OCI-LY1 (cell line): Measurements from ENCODE around the gene CYBA.
A peak's percentile ranks its signal among the peaks of the same experiment; 100 is the strongest.

Experiments used
- H2AFZ ChIP-seq: fragments of 200-600 bp; sonication (generic), shearing (Covaris generic); 2 replicates; pipeline ENCODE4 v1.6.0; 2014; ENCODE audit warnings: antibody characterized with exemption, mild to moderate bottlenecking, low read length
- H3F3A ChIP-seq: fragments of 200-600 bp; sonication (generic), shearing (Covaris generic); 2 replicates; pipeline ENCODE4 v1.6.0; 2014; ENCODE audit warnings: mild to moderate bottlenecking, antibody characterized with exemption, low read length, moderate library complexity; ENCODE audit not compliant: insufficient read depth
- H3K27ac ChIP-seq: fragments of 200-600 bp; sonication (generic); 2 replicates; pipeline ENCODE4 v1.5.1; 2014; ENCODE audit warnings: low read length, mixed run types, mild to moderate bottlenecking, low read depth; ENCODE audit not compliant: poor library complexity, severe bottlenecking
- H3K27me3 ChIP-seq: fragments of 200-600 bp; sonication (generic); 2 replicates; pipeline ENCODE4 v1.6.0; 2014; ENCODE audit warnings: antibody characterized with exemption, mild to moderate bottlenecking, low read length, moderate library complexity; ENCODE audit not compliant: insufficient read depth
- H3K36me3 ChIP-seq: fragments of 200-600 bp; sonication (generic); 2 replicates; pipeline ENCODE4 v1.6.1; 2014; ENCODE audit warnings: mild to moderate bottlenecking, antibody characterized with exemption, low read length, moderate library complexity, mixed read lengths; ENCODE audit not compliant: insufficient read depth
- H3K4me1 ChIP-seq: fragments of 200-600 bp; sonication (generic); 2 replicates; pipeline ENCODE4 v1.5.1; 2014; ENCODE audit warnings: mild to moderate bottlenecking, low read length, moderate library complexity; ENCODE audit not compliant: insufficient read depth, severe bottlenecking
- H3K4me2 ChIP-seq: fragments of 200-600 bp; sonication (generic), shearing (Covaris generic); 2 replicates; pipeline ENCODE4 v1.6.1; 2014; ENCODE audit warnings: low read length
- H3K4me3 ChIP-seq: fragments of 200-600 bp; sonication (generic); 2 replicates; pipeline ENCODE4 v1.5.1; 2014; ENCODE audit warnings: low read length, low read depth, mild to moderate bottlenecking, mixed read lengths; ENCODE audit not compliant: poor library complexity, severe bottlenecking
- H3K79me2 ChIP-seq: fragments of 200-600 bp; shearing (Covaris generic); 2 replicates; pipeline ENCODE4 v1.6.1; 2016; ENCODE audit warnings: mixed run types, low read length, mixed read lengths; ENCODE audit not compliant: insufficient read depth
- H3K9ac ChIP-seq: fragments of 200-600 bp; sonication (generic), shearing (Covaris generic); 2 replicates; pipeline ENCODE4 v1.6.1; 2014; ENCODE audit warnings: mild to moderate bottlenecking, low read length, mixed read lengths
- H3K9me2 ChIP-seq: fragments of 200-600 bp; sonication (generic), shearing (Covaris generic); 2 replicates; pipeline ENCODE4 v1.6.1; 2014; ENCODE audit warnings: low read depth, mild to moderate bottlenecking, low read length, mixed read lengths
- H3K9me3 ChIP-seq: fragments of 200-600 bp; shearing (Covaris generic); 2 replicates; pipeline ENCODE4 v1.6.1; 2014; ENCODE audit warnings: low read length, mixed read lengths
- H4K20me1 ChIP-seq: fragments of 200-600 bp; sonication (generic), shearing (Covaris generic); 2 replicates; pipeline ENCODE4 v1.6.0; 2016; ENCODE audit warnings: mild to moderate bottlenecking, low read length; ENCODE audit not compliant: insufficient read depth
- CTCF ChIP-seq: fragments of 200-600 bp; sonication (generic), shearing (Covaris generic); IDR thresholded peaks from 2 replicates; pipeline ENCODE4 v1.5.1; 2017; ENCODE audit warnings: mild to moderate bottlenecking, antibody characterized with exemption, low read length, moderate library complexity, mixed read lengths
- EZH2 ChIP-seq: fragments of 200-600 bp; sonication (generic), shearing (Covaris generic); IDR thresholded peaks from 2 replicates; pipeline ENCODE4 v1.8.0; 2017; ENCODE audit warnings: borderline replicate concordance, mixed run types, mild to moderate bottlenecking, antibody characterized with exemption, low read length, moderate library complexity, mixed read lengths

Gene CYBA

DNA sequence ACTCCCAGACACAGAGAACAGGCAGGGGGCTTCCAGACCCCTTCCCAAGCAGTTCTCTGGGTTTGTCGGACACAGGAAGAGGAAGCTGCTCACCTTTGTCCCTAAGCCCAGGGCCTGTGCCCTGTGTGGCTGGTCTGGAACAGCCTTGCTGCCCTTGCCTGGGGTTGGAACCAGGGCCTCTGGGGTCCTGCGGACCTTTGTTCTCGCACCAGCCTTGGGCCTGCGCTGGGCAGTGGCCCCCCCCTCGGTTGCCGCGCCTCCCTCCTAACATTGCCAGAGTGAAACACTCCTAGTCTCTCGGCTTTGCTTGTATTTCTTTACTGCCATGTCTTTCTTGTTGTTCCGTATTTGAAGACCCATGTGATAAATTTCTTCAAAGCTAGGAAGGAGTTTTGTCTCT is 21.0 kb downstream of the CYBA start:
- no peaks in the 10 kb centered on the region for H3F3A ChIP-seq
- no peaks in the 10 kb centered on the region for H4K20me1 ChIP-seq
- no peak overlapping the region for H3K27ac ChIP-seq
- TF ChIP-seq EZH2, result no peak
- no peak for TF ChIP-seq CTCF
- no peak overlapping the region for H3K4me3 ChIP-seq
- H3K9me2 ChIP-seq, result no peaks in the 10 kb centered on the region
- no peaks in the 10 kb centered on the region for H3K9me3 ChIP-seq
- no peaks in the 10 kb centered on the region for H3K27me3 ChIP-seq
- H3K9ac ChIP-seq, result no peak overlapping the region
- H2AFZ ChIP-seq, result no peak overlapping the region
- H3K36me3 ChIP-seq, result peaks cover 64% of the 10 kb centered on the region
- H3K4me1 ChIP-seq, result peaks cover 15% of the 10 kb centered on the region
- H3K79me2 ChIP-seq, result no peaks in the 10 kb centered on the region
- H3K4me2 ChIP-seq, result no peak overlapping the region

DNA sequence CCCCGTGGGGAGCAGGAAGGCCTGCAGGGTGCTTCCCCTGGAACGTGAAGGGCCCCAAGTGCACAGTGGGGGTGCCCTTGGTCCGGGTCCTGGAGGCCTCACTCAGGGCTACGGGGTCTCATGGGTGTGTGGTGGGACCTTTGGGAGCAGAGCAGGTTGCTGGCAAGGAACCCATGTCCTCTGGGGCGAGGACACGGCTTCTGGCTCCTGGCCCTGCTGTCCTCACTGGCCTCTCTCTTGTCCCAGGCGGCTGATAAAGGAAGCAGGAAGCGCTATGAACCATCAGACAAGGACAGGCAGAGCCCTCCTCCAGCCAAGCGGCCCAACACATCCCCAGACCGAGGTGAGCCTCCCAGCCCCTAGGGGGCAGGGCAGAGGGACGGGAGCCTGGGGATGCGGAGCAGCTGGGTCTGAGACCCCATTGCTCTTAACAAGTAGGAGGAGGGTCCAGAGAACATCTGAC is 22.3 kb downstream of the CYBA start:
- no peaks in the 10 kb centered on the region for H3K9me3 ChIP-seq
- H3K4me2 ChIP-seq, result no peak overlapping the region
- no peaks in the 10 kb centered on the region for H4K20me1 ChIP-seq
- TF ChIP-seq CTCF (peak; percentile 60), EZH2 (no peak)
- no peaks in the 10 kb centered on the region for H3K9me2 ChIP-seq
- H3K79me2 ChIP-seq, result no peaks in the 10 kb centered on the region
- no peak overlapping the region for H2AFZ ChIP-seq
- H3K4me1 ChIP-seq, result peaks cover 2% of the 10 kb centered on the region
- H3K9ac ChIP-seq, result no peak overlapping the region
- H3K27ac ChIP-seq, result no peak overlapping the region
- H3K4me3 ChIP-seq, result no peak overlapping the region
- peaks cover 77% of the 10 kb centered on the region for H3K36me3 ChIP-seq
- no peaks in the 10 kb centered on the region for H3F3A ChIP-seq
- H3K27me3 ChIP-seq, result no peaks in the 10 kb centered on the region

GRCh38 chr16:88627531-88628411 is 23.1 kb downstream of the CYBA start:
- no peak overlapping the region for H3K4me2 ChIP-seq
- H2AFZ ChIP-seq, result no peak overlapping the region
- no peaks in the 10 kb centered on the region for H3F3A ChIP-seq
- TF ChIP-seq EZH2, result no peak
- no peak for TF ChIP-seq CTCF
- no peaks in the 10 kb centered on the region for H3K4me1 ChIP-seq
- H3K9me3 ChIP-seq, result no peaks in the 10 kb centered on the region
- no peaks in the 10 kb centered on the region for H3K27me3 ChIP-seq
- H3K4me3 ChIP-seq, result no peak overlapping the region
- no peak overlapping the region for H3K27ac ChIP-seq
- peaks cover 85% of the 10 kb centered on the region for H3K36me3 ChIP-seq
- no peaks in the 10 kb centered on the region for H3K9me2 ChIP-seq
- H3K9ac ChIP-seq, result no peak overlapping the region
- no peaks in the 10 kb centered on the region for H3K79me2 ChIP-seq
- H4K20me1 ChIP-seq, result no peaks in the 10 kb centered on the region
